SH-SY5Y (cell line): ENCODE measurements around the gene IL1RAPL2.

Source experiments
- GATA2 ChIP-seq: IDR thresholded peaks from 2 replicates; pipeline ENCODE4 v1.6.1; 2011; ENCODE audit warnings: mild to moderate bottlenecking, low read depth, low read length
- GATA3 ChIP-seq: IDR thresholded peaks from 2 replicates; pipeline ENCODE4 v1.6.1; 2011; ENCODE audit warnings: low read depth, mild to moderate bottlenecking, low read length, moderate library complexity

The IL1RAPL2 gene

DNA sequence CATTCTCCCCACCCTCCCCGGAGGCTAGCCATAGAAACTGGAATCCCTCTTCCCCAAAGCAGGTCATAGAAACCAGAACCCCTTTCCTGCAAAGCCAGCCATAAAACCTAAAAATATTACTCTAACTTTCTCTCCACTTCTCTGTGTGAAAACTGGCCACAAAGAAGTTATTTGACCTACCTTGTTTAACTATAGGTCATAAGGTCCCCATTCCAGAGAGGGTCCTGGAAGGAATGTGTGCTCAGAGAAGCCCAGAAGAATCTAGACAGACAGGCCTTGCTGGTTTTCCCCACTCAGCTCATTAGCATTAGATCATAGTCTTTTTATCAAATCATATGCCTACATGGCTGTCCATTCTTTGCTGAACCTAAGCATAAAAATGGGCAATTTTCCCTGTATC is 707.3 kb downstream of the IL1RAPL2 start:
- TF ChIP-seq GATA2, result no peak
- TF ChIP-seq GATA3, result no peak

- TF ChIP-seq GATA2 (no peak), GATA3 (no peak)
Measured at GRCh38 chrX:105274091-105274490, 708.1 kb downstream of the IL1RAPL2 start.

- no peak for TF ChIP-seq GATA2
- TF ChIP-seq GATA3, result no peak
Measured at GRCh38 chrX:105277132-105277531, 711.1 kb downstream of the IL1RAPL2 start.

DNA sequence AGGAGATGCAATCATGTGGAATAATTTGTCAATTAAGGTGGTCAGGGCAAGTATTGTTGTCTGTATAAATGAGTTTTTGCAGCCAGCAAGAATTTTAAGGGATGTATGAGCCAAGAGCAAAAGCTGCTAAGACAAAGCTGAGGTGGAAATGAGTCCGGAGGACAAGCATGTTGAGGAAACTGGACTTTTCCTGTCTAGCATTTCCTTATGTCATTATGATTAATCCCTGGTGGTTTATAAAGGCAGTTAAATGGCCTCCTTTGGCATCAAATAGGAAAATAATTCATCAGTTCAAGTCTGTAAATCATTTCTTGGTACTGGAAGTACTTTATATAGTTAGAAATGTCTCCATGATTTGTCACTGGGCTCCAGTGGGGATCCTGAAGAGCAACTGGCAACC is 716.1 kb downstream of the IL1RAPL2 start:
- no peak for TF ChIP-seq GATA2

DNA sequence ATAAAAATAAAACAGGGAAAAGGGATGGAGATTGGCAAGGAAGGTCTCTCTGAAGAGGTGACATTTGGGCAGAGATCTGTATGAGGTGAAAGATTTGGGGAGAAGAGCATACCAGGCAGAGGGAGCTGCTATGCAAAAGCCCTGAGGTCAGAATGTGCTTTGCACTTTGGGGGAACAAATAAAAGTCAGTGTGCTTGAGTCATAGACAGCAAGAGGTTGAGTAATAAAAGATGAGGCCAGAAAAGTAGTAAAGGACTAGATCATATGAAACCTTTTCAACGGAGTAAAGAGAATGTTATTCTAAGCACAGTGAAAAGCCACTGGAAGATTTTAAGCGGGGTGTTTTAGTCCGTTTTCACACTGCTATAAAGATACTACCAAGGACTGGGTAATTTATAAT is 731.0 kb downstream of the IL1RAPL2 start:
- no peak for TF ChIP-seq GATA2
- TF ChIP-seq GATA3, result no peak

DNA sequence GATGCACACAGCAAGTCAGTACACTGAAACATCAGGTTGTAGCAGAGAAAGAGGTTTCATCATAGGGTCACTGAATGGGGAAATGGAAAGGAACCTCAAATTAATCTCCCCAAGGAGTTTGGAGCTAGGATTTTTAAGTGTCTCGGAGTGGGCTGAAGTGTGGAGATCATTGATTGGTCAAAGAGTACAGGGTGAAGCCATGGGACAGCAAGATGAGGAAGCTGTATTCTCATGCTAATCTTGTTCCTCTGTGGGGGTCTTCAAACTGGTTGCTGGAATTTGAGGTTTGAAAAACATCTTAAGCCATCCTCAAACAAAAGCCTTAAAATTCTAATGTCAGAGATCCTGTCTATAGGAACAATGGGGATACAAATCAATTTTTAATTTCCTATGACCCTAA is 733.3 kb downstream of the IL1RAPL2 start:
- no peak for TF ChIP-seq GATA2
- no peak for TF ChIP-seq GATA3

DNA sequence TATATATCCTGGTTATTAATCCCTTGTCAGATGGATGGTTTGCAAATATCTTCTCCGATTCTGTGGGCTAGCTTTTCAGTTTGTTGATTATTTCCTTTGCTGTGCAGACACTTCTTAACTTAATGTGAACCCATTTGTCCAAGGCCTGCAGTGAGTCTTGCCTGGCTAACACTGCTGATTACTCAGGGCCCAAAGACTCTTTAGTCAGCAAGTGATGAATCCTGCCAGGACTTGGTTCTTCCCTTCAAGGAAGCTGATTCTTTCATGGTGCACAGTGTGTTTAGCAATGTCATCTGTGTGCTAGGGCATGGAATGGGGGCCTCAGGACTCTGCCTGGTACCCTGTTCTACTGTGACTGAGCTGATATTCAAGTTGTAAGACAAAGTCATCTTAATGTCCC is 736.2 kb downstream of the IL1RAPL2 start:
- TF ChIP-seq GATA3 (no peak), GATA2 (no peak)

- TF ChIP-seq GATA3, result no peak
Measured at GRCh38 chrX:105307762-105308161, 741.8 kb downstream of the IL1RAPL2 start.

- no peak for TF ChIP-seq GATA2
- no peak for TF ChIP-seq GATA3
Measured at GRCh38 chrX:105313596-105313995, 747.6 kb downstream of the IL1RAPL2 start.

DNA sequence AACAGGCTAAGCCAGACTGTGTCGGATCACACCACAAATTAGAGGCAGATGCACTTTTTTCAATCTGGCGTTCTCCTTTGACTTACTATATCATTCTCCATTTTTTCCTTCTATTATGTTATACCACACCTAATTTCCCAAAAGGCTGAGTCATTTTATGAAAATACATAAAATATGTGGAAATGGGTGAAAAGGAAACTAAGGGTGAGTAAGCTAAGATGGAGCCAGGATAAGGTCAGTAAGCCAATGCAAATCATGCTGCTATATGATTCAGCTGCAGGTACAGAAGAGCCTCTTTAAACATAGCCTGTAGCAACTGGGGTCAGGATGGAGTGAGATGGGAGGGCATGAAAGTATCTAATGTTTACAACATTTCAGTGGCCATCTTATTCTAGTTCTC is 748.5 kb downstream of the IL1RAPL2 start:
- no peak for TF ChIP-seq GATA2
- TF ChIP-seq GATA3, result no peak

- no peak for TF ChIP-seq GATA3
Measured at GRCh38 chrX:105315248-105315647, 749.2 kb downstream of the IL1RAPL2 start.

DNA sequence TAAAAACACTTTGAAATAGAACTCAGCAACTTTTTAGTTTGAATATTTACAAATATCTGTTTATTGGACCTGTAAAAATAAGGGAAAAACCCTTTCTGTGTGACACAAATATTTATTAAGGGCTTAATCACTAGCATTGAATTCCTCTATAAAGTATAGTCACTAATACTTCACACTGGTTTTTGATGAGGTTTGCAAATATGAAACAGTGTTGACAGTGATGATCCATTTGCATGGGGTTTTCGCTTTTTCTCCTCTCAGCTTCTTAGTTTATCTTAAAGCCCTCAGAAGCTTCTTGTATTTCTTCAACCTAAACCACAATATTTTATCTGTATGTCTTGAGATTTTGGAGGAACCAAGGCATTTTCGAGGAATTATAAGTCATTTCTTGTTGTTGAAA is 751.1 kb downstream of the IL1RAPL2 start:
- no peak for TF ChIP-seq GATA2
- TF ChIP-seq GATA3, result no peak

DNA sequence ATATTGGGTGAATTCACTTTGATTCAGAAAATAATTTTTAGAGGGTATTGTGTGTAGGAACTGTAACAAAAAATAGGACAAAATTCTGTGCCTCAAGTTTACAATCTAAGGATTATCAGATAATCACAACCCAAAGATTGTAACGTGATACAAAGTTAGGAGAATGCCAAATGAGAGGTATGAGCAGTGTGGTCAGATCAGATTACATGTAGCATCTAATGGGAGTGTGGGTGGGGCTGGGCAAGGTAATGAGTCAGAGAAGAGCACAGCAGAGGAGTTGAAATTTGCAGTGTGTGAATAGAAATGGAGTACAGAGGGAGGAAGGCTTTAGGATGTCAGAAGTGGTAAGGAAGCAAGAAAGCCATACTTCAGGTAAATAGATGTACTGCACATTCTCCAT is 757.9 kb downstream of the IL1RAPL2 start:
- no peak for TF ChIP-seq GATA2
- TF ChIP-seq GATA3, result no peak

DNA sequence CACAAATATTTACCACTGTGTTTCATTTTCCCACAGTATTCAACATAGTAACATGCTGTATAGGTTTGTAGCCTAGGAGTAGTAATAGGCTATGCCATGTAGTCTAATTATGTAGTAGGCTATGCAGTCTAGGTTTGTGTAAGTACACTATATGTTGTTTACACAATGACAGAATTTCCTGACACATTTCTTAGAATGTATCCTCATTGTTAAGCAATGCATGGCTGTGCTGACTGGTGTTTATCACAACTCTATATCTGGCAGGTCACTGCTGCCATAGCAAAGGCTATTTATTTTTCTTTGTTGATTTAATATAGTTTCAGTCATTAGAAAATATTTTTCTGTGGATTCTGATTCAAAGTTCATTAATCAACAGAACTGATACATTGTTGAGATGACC is 762.8 kb downstream of the IL1RAPL2 start:
- TF ChIP-seq GATA2 (no peak), GATA3 (no peak)

- TF ChIP-seq GATA2, result no peak
- no peak for TF ChIP-seq GATA3
Measured at GRCh38 chrX:105331244-105331643, 765.2 kb downstream of the IL1RAPL2 start.

DNA sequence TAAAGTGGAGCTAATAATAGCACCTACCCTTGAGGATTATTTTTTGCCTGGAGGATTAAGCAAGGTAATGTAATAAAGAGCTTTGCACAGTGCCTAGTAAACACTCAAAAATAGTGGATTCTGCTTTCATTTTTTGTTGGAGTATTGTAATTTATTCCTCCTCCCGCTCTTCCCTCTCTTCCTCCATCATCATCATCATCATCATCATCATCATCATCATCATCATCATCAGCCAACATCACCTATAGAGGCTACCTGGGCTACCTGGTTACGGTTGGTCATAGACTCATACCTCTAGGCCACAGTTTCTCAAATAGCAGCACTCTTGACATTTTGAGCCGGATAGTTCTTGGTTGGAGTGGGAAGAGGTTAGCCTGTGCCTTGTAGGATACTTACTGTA is 781.4 kb downstream of the IL1RAPL2 start:
- no peak for TF ChIP-seq GATA2
- no peak for TF ChIP-seq GATA3

- TF ChIP-seq GATA3 (no peak), GATA2 (no peak)
Measured at GRCh38 chrX:105349476-105349875, 783.5 kb downstream of the IL1RAPL2 start.

- TF ChIP-seq GATA2, result no peak
- no peak for TF ChIP-seq GATA3
Measured at GRCh38 chrX:105375816-105376215, 809.8 kb downstream of the IL1RAPL2 start.

GRCh38 chrX:105424729-105425128 is 858.7 kb downstream of the IL1RAPL2 start:
- TF ChIP-seq GATA2, result no peak
- no peak for TF ChIP-seq GATA3
